CD4-positive, alpha-beta T cell treated with Interleukin-4 for 4 hours (primary cell): ENCODE measurements around the gene LRRIQ4.

Experiments used
- DNase-seq: peaks from one replicate; pipeline ENCODE4 v3.0.0-alpha.2; 2020

The LRRIQ4 gene

GRCh38 chr3:169863458-169863899 lies 50.8 kb downstream of the LRRIQ4 start:
- DNase-seq, result peak; percentile 64

GRCh38 chr3:169864270-169864669 lies 51.6 kb downstream of the LRRIQ4 start:
- DNase-seq, result no peak

GRCh38 chr3:169865176-169865767 lies 52.6 kb downstream of the LRRIQ4 start:
- DNase-seq, result no peak

- no peak for DNase-seq
Observed at GRCh38 chr3:169867584-169868210, 55.0 kb downstream of the LRRIQ4 start.

- DNase-seq, result no peak
Observed at GRCh38 chr3:169868369-169868768, 55.7 kb downstream of the LRRIQ4 start.

GRCh38 chr3:169869484-169870220 lies 57.0 kb downstream of the LRRIQ4 start, which contains the start of gene LRRC31:
LRRC31 (minus strand) TSS chr3:169869935; CDS start chr3:169869807, 128 bp downstream.
- no peak for DNase-seq

GRCh38 chr3:169871129-169871886 lies 58.6 kb downstream of the LRRIQ4 start:
- no peak for DNase-seq

- no peak for DNase-seq
Observed at GRCh38 chr3:169879013-169879557, 66.4 kb downstream of the LRRIQ4 start.

GRCh38 chr3:169879845-169880575 lies 67.3 kb downstream of the LRRIQ4 start:
- no peak for DNase-seq

GRCh38 chr3:169880576-169881250 lies 68.0 kb downstream of the LRRIQ4 start:
- no peak for DNase-seq

GRCh38 chr3:169886671-169887070 lies 74.0 kb downstream of the LRRIQ4 start:
- DNase-seq, result no peak
